GM21390 (cell line): ENCODE measurements around the gene BAG5.
"Not testable (repeated sequence)": the region's sequence is repeated elsewhere in the genome, so short reads cannot be mapped to it uniquely, and the experiment has no call there.

Experiments used
- ATAC-seq: cut with Tn5 transposase; IDR thresholded peaks from one replicate; pipeline ENCODE4 v1.9.1; 2021; ENCODE audit not compliant: unreplicated experiment

Gene BAG5

GRCh38 chr14:103562429-103563225, at the start of gene BAG5, which contains the start of gene COA8:
Gene BAG5, minus strand, starts transcription at chr14:103562657. Its CDS starts 1,493 bp downstream, at chr14:103561164.
Gene COA8, plus strand, starts transcription at chr14:103562960. Its CDS starts 42 bp downstream, at chr14:103563002.
- ATAC-seq = peak; percentile 74

GRCh38 chr14:103611215-103611614, 48.8 kb upstream of the BAG5 start:
- ATAC-seq = no peak

- not testable (repeated sequence) for ATAC-seq
These were observed 46.6 kb upstream of the BAG5 start for GRCh38 chr14:103609081-103609480.

- no peak for ATAC-seq
These were observed 45.4 kb upstream of the BAG5 start for GRCh38 chr14:103607822-103608221.

GRCh38 chr14:103606963-103607668, 44.7 kb upstream of the BAG5 start:
- peak; percentile 79 for ATAC-seq

GRCh38 chr14:103604620-103605019, 42.2 kb upstream of the BAG5 start:
- no peak for ATAC-seq

- ATAC-seq = no peak
These were observed 38.0 kb upstream of the BAG5 start for GRCh38 chr14:103600503-103600902.

GRCh38 chr14:103597623-103598377, 35.3 kb upstream of the BAG5 start:
- no peak for ATAC-seq

GRCh38 chr14:103594265-103594664, 31.8 kb upstream of the BAG5 start:
- no peak for ATAC-seq

- peak; percentile 93 for ATAC-seq
These were observed 31.1 kb upstream of the BAG5 start for GRCh38 chr14:103593577-103593976.

GRCh38 chr14:103584326-103584915, 22.0 kb upstream of the BAG5 start:
- no peak for ATAC-seq

- ATAC-seq = no peak
These were observed 19.7 kb upstream of the BAG5 start for GRCh38 chr14:103581954-103582703.

GRCh38 chr14:103581206-103581605, 18.7 kb upstream of the BAG5 start:
- ATAC-seq = no peak

GRCh38 chr14:103578401-103579075, 16.1 kb upstream of the BAG5 start:
- no peak for ATAC-seq

GRCh38 chr14:103576371-103577024, 14.0 kb upstream of the BAG5 start:
- ATAC-seq = no peak

GRCh38 chr14:103574707-103575285, 12.3 kb upstream of the BAG5 start:
- no peak for ATAC-seq

- ATAC-seq = no peak
These were observed 11.6 kb upstream of the BAG5 start for GRCh38 chr14:103574104-103574503.

GRCh38 chr14:103569408-103569807, 7.0 kb upstream of the BAG5 start:
- ATAC-seq = no peak

GRCh38 chr14:103568952-103569351, 6.5 kb upstream of the BAG5 start:
- no peak for ATAC-seq
